WTC11 (cell line): ENCODE data around the gene BOC. TPM values are rescaled to one million over a fixed set of nuclear protein-coding genes. Genes with fewer than 3 reads are reported as not detected.

Experiments used
- ATAC-seq: fragments of 200-7000 bp; cut with Tn5 transposase; 2 replicates; pipeline ENCODE4 v1.10.0; 2021; ENCODE audit warnings: mild to moderate bottlenecking, moderate library complexity
- CTCF ChIA-PET: fragments of 300-600 bp; sonication (Branson Sonifier 250); formaldehyde crosslinking; loops from one replicate; lab custom pipeline; 2021; ENCODE audit warnings: antibody characterized with exemption; lab: Charles Lee
- POLR2A ChIA-PET: fragments of 350-600 bp; sonication (Branson Sonifier 250); formaldehyde crosslinking; loops from one replicate; lab custom pipeline; 2021; ENCODE audit warnings: antibody characterized with exemption; lab: Charles Lee
- DNase-seq: peaks from one replicate; pipeline ENCODE4 v3.0.0; 2021; ENCODE audit warnings: low spot score
- H3K27ac Mint-ChIP-seq: 2 replicates; pipeline ENCODE4 v1.8.0; 2021; ENCODE audit warnings: mixed read lengths
- H3K27me3 Mint-ChIP-seq: 2 replicates; pipeline ENCODE4 v1.8.0; 2021; ENCODE audit warnings: low read depth, mild to moderate bottlenecking, moderate library complexity, mixed read lengths
- H3K36me3 Mint-ChIP-seq: 2 replicates; pipeline ENCODE4 v1.8.0; 2021; ENCODE audit warnings: mixed read lengths
- H3K4me1 Mint-ChIP-seq: 2 replicates; pipeline ENCODE4 v1.8.0; 2022; ENCODE audit warnings: mixed read lengths
- H3K4me3 Mint-ChIP-seq: 2 replicates; pipeline ENCODE4 v1.8.0; 2021; ENCODE audit warnings: mild to moderate bottlenecking, moderate library complexity, mixed read lengths
- H3K9me3 Mint-ChIP-seq: 2 replicates; pipeline ENCODE4 v1.8.0; 2021; ENCODE audit warnings: mixed read lengths
- CBFB ChIP-seq: sonication (generic); formaldehyde crosslinking; IDR thresholded peaks from 2 replicates; pipeline ENCODE4 v1.8.1; 2022; ENCODE audit warnings: mild to moderate bottlenecking, low read depth, missing genetic modification reagents
- EMX1 ChIP-seq: fragments of 250-450 bp; sonication (Bioruptor Pico); IDR thresholded peaks from 2 replicates; pipeline ENCODE4 v1.8.0; 2021; ENCODE audit warnings: mild to moderate bottlenecking
- ETV6 ChIP-seq: sonication (generic); formaldehyde crosslinking; IDR thresholded peaks from 2 replicates; pipeline ENCODE4 v1.8.1; 2022; ENCODE audit warnings: mild to moderate bottlenecking, missing genetic modification reagents
- FOXP1 ChIP-seq: sonication (generic); formaldehyde crosslinking; IDR thresholded peaks from 2 replicates; pipeline ENCODE4 v1.8.0; 2022; ENCODE audit warnings: missing genetic modification reagents, mild to moderate bottlenecking, moderate library complexity, borderline replicate concordance
- IRF2 ChIP-seq: sonication (generic); formaldehyde crosslinking; IDR thresholded peaks from 2 replicates; pipeline ENCODE4 v1.8.0; 2022; ENCODE audit warnings: low read depth, missing genetic modification reagents, borderline replicate concordance
- NFATC4 ChIP-seq: fragments of 250-450 bp; sonication (Bioruptor Pico); IDR thresholded peaks from 2 replicates; pipeline ENCODE4 v1.9.0; 2021; ENCODE audit warnings: mild to moderate bottlenecking
- NFE2L1 ChIP-seq: sonication (generic); formaldehyde crosslinking; IDR thresholded peaks from 2 replicates; pipeline ENCODE4 v1.8.1; 2023; ENCODE audit warnings: missing genetic modification reagents
- TEAD4 ChIP-seq: sonication (generic); formaldehyde crosslinking; IDR thresholded peaks from 2 replicates; pipeline ENCODE4 v1.8.0; 2022; ENCODE audit warnings: mild to moderate bottlenecking, missing genetic modification reagents
- ZBTB21 ChIP-seq: sonication (generic); formaldehyde crosslinking; IDR thresholded peaks from 2 replicates; pipeline ENCODE4 v1.8.1; 2023; ENCODE audit warnings: mild to moderate bottlenecking, missing genetic modification reagents, borderline replicate concordance
- ZNF317 ChIP-seq: sonication (generic); formaldehyde crosslinking; IDR thresholded peaks from 2 replicates; pipeline ENCODE4 v1.8.1; 2023; ENCODE audit warnings: low read depth, mild to moderate bottlenecking, moderate library complexity, missing genetic modification reagents, borderline replicate concordance
- total RNA-seq: library from RNA; stranded (reverse); gene quantifications from 3 replicates; pipeline ENCODE4 v1.2.3, GENCODE V29; 2021
- TF ChIP-seq, protein P1 (sequence below): sonication (generic); formaldehyde crosslinking; IDR thresholded peaks from 2 replicates; pipeline ENCODE4 v1.8.0; 2022; ENCODE audit warnings: mild to moderate bottlenecking, missing genetic modification reagents
- TF ChIP-seq, protein P2 (sequence below): sonication (generic); formaldehyde crosslinking; IDR thresholded peaks from 2 replicates; pipeline ENCODE4 v1.8.1; 2022; ENCODE audit warnings: mild to moderate bottlenecking, moderate library complexity, missing genetic modification reagents
- TF ChIP-seq, protein P3 (sequence below): sonication (generic); formaldehyde crosslinking; IDR thresholded peaks from 2 replicates; pipeline ENCODE4 v1.8.0; 2023; ENCODE audit warnings: missing genetic modification reagents
- TF ChIP-seq, protein P4 (sequence below): sonication (generic); formaldehyde crosslinking; IDR thresholded peaks from 2 replicates; pipeline ENCODE4 v1.8.0; 2023; ENCODE audit warnings: missing genetic modification reagents, mild to moderate bottlenecking, borderline replicate concordance
- TF ChIP-seq, protein P5 (sequence below): sonication (generic); formaldehyde crosslinking; IDR thresholded peaks from 2 replicates; pipeline ENCODE4 v1.8.1; 2023; ENCODE audit warnings: mild to moderate bottlenecking, missing genetic modification reagents, borderline replicate concordance
- TF ChIP-seq, protein P6 (sequence below): sonication (generic); formaldehyde crosslinking; IDR thresholded peaks from 2 replicates; pipeline ENCODE4 v1.8.0; 2023; ENCODE audit warnings: mild to moderate bottlenecking, missing genetic modification reagents
- TF ChIP-seq, protein P7 (sequence below): sonication (generic); formaldehyde crosslinking; IDR thresholded peaks from 2 replicates; pipeline ENCODE4 v1.8.1; 2023; ENCODE audit warnings: mild to moderate bottlenecking, missing genetic modification reagents
- TF ChIP-seq, protein P8 (sequence below): sonication (generic); formaldehyde crosslinking; IDR thresholded peaks from 2 replicates; pipeline ENCODE4 v1.8.1; 2022; ENCODE audit warnings: mild to moderate bottlenecking, missing genetic modification reagents, moderate library complexity, borderline replicate concordance
- TF ChIP-seq, protein P9 (sequence below): sonication (generic); formaldehyde crosslinking; IDR thresholded peaks from 2 replicates; pipeline ENCODE4 v1.8.0; 2022; ENCODE audit warnings: mild to moderate bottlenecking, missing genetic modification reagents

The BOC gene
- total RNA-seq, 1 experiment from 2014 or later = 8.0 TPM

DNA sequence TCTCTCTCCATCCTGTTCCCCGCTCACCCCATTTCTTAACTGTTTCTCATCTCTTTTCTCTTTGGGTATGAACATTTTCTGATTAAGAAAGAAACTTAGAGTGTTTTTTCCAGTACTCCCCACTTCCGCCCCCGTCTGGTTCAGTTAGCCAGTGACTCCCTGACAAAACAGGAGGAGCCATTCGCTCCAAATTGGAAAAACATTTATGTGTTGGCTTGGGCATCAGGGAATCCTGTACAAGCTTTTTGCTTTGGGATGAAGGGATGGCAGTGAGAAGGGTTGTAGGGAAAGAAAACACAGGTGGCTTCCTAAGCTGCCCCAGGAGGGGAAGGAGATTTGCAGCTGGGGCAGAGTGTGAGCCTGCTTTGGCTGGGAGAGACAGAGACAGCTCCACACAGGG, 47.0 kb downstream of the BOC start:
- H3K4me3 Mint-ChIP-seq = no peak overlapping the region
- H3K36me3 Mint-ChIP-seq = no peaks in the 10 kb centered on the region
- H3K9me3 Mint-ChIP-seq = no peaks in the 10 kb centered on the region
- TF ChIP-seq, protein P1, sequence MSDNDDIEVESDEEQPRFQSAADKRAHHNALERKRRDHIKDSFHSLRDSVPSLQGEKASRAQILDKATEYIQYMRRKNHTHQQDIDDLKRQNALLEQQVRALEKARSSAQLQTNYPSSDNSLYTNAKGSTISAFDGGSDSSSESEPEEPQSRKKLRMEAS = no peak
- TF ChIP-seq, protein P2, sequence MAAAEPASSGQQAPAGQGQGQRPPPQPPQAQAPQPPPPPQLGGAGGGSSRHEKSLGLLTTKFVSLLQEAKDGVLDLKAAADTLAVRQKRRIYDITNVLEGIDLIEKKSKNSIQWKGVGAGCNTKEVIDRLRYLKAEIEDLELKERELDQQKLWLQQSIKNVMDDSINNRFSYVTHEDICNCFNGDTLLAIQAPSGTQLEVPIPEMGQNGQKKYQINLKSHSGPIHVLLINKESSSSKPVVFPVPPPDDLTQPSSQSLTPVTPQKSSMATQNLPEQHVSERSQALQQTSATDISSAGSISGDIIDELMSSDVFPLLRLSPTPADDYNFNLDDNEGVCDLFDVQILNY (CRISPR knock-in tag) = no peak
- TF ChIP-seq, protein P3, sequence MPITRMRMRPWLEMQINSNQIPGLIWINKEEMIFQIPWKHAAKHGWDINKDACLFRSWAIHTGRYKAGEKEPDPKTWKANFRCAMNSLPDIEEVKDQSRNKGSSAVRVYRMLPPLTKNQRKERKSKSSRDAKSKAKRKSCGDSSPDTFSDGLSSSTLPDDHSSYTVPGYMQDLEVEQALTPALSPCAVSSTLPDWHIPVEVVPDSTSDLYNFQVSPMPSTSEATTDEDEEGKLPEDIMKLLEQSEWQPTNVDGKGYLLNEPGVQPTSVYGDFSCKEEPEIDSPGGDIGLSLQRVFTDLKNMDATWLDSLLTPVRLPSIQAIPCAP (CRISPR knock-in tag) = no peak
- TF ChIP-seq ZBTB21 (CRISPR knock-in tag) (no peak), IRF2 (CRISPR knock-in tag) (no peak), TEAD4 (CRISPR knock-in tag) (no peak), ZNF317 (no peak), CBFB (CRISPR knock-in tag) (no peak), EMX1 (CRISPR knock-in tag) (no peak), NFATC4 (no peak), NFE2L1 (CRISPR knock-in tag) (no peak), ETV6 (CRISPR knock-in tag) (no peak), FOXP1 (CRISPR knock-in tag) (no peak)
- TF ChIP-seq, protein P4, sequence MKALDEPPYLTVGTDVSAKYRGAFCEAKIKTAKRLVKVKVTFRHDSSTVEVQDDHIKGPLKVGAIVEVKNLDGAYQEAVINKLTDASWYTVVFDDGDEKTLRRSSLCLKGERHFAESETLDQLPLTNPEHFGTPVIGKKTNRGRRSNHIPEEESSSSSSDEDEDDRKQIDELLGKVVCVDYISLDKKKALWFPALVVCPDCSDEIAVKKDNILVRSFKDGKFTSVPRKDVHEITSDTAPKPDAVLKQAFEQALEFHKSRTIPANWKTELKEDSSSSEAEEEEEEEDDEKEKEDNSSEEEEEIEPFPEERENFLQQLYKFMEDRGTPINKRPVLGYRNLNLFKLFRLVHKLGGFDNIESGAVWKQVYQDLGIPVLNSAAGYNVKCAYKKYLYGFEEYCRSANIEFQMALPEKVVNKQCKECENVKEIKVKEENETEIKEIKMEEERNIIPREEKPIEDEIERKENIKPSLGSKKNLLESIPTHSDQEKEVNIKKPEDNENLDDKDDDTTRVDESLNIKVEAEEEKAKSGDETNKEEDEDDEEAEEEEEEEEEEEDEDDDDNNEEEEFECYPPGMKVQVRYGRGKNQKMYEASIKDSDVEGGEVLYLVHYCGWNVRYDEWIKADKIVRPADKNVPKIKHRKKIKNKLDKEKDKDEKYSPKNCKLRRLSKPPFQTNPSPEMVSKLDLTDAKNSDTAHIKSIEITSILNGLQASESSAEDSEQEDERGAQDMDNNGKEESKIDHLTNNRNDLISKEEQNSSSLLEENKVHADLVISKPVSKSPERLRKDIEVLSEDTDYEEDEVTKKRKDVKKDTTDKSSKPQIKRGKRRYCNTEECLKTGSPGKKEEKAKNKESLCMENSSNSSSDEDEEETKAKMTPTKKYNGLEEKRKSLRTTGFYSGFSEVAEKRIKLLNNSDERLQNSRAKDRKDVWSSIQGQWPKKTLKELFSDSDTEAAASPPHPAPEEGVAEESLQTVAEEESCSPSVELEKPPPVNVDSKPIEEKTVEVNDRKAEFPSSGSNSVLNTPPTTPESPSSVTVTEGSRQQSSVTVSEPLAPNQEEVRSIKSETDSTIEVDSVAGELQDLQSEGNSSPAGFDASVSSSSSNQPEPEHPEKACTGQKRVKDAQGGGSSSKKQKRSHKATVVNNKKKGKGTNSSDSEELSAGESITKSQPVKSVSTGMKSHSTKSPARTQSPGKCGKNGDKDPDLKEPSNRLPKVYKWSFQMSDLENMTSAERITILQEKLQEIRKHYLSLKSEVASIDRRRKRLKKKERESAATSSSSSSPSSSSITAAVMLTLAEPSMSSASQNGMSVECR (CRISPR knock-in tag) = no peak
- TF ChIP-seq, protein P5, sequence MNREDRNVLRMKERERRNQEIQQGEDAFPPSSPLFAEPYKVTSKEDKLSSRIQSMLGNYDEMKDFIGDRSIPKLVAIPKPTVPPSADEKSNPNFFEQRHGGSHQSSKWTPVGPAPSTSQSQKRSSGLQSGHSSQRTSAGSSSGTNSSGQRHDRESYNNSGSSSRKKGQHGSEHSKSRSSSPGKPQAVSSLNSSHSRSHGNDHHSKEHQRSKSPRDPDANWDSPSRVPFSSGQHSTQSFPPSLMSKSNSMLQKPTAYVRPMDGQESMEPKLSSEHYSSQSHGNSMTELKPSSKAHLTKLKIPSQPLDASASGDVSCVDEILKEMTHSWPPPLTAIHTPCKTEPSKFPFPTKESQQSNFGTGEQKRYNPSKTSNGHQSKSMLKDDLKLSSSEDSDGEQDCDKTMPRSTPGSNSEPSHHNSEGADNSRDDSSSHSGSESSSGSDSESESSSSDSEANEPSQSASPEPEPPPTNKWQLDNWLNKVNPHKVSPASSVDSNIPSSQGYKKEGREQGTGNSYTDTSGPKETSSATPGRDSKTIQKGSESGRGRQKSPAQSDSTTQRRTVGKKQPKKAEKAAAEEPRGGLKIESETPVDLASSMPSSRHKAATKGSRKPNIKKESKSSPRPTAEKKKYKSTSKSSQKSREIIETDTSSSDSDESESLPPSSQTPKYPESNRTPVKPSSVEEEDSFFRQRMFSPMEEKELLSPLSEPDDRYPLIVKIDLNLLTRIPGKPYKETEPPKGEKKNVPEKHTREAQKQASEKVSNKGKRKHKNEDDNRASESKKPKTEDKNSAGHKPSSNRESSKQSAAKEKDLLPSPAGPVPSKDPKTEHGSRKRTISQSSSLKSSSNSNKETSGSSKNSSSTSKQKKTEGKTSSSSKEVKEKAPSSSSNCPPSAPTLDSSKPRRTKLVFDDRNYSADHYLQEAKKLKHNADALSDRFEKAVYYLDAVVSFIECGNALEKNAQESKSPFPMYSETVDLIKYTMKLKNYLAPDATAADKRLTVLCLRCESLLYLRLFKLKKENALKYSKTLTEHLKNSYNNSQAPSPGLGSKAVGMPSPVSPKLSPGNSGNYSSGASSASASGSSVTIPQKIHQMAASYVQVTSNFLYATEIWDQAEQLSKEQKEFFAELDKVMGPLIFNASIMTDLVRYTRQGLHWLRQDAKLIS (CRISPR knock-in tag) = no peak
- TF ChIP-seq, protein P6, sequence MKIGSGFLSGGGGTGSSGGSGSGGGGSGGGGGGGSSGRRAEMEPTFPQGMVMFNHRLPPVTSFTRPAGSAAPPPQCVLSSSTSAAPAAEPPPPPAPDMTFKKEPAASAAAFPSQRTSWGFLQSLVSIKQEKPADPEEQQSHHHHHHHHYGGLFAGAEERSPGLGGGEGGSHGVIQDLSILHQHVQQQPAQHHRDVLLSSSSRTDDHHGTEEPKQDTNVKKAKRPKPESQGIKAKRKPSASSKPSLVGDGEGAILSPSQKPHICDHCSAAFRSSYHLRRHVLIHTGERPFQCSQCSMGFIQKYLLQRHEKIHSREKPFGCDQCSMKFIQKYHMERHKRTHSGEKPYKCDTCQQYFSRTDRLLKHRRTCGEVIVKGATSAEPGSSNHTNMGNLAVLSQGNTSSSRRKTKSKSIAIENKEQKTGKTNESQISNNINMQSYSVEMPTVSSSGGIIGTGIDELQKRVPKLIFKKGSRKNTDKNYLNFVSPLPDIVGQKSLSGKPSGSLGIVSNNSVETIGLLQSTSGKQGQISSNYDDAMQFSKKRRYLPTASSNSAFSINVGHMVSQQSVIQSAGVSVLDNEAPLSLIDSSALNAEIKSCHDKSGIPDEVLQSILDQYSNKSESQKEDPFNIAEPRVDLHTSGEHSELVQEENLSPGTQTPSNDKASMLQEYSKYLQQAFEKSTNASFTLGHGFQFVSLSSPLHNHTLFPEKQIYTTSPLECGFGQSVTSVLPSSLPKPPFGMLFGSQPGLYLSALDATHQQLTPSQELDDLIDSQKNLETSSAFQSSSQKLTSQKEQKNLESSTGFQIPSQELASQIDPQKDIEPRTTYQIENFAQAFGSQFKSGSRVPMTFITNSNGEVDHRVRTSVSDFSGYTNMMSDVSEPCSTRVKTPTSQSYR (CRISPR knock-in tag) = no peak
- TF ChIP-seq, protein P7, sequence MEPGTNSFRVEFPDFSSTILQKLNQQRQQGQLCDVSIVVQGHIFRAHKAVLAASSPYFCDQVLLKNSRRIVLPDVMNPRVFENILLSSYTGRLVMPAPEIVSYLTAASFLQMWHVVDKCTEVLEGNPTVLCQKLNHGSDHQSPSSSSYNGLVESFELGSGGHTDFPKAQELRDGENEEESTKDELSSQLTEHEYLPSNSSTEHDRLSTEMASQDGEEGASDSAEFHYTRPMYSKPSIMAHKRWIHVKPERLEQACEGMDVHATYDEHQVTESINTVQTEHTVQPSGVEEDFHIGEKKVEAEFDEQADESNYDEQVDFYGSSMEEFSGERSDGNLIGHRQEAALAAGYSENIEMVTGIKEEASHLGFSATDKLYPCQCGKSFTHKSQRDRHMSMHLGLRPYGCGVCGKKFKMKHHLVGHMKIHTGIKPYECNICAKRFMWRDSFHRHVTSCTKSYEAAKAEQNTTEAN (CRISPR knock-in tag) = no peak
- TF ChIP-seq, protein P8, sequence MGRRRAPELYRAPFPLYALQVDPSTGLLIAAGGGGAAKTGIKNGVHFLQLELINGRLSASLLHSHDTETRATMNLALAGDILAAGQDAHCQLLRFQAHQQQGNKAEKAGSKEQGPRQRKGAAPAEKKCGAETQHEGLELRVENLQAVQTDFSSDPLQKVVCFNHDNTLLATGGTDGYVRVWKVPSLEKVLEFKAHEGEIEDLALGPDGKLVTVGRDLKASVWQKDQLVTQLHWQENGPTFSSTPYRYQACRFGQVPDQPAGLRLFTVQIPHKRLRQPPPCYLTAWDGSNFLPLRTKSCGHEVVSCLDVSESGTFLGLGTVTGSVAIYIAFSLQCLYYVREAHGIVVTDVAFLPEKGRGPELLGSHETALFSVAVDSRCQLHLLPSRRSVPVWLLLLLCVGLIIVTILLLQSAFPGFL = no peak
- TF ChIP-seq, protein P9, sequence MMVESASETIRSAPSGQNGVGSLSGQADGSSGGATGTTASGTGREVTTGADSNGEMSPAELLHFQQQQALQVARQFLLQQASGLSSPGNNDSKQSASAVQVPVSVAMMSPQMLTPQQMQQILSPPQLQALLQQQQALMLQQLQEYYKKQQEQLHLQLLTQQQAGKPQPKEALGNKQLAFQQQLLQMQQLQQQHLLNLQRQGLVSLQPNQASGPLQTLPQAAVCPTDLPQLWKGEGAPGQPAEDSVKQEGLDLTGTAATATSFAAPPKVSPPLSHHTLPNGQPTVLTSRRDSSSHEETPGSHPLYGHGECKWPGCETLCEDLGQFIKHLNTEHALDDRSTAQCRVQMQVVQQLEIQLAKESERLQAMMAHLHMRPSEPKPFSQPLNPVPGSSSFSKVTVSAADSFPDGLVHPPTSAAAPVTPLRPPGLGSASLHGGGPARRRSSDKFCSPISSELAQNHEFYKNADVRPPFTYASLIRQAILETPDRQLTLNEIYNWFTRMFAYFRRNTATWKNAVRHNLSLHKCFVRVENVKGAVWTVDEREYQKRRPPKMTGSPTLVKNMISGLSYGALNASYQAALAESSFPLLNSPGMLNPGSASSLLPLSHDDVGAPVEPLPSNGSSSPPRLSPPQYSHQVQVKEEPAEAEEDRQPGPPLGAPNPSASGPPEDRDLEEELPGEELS (CRISPR knock-in tag) = no peak
- TF ChIP-seq, all 79 proteins: peak for 0
- no peak for DNase-seq
- ChIA-PET CTCF (interaction anchor here (0.8 to 5.2 kb wide), 6 partner anchors 17 to 89 kb away, joined by 3 to 31 read pairs (median 4); no protein-coding TSS in a partner anchor), POLR2A (no interaction called here)
- peaks cover 31% of the 10 kb centered on the region for H3K4me1 Mint-ChIP-seq
- no peak overlapping the region for H3K27ac Mint-ChIP-seq
- ATAC-seq = peak; percentile 21; the same call in 1 of the 2 replicates
- no peaks in the 10 kb centered on the region for H3K27me3 Mint-ChIP-seq
